NT2/D1 (cell line): ENCODE measurements around the gene RERE.

Experiments
- YY1 ChIP-seq: IDR thresholded peaks from 2 replicates; pipeline ENCODE4 v1.6.1; 2011; ENCODE audit not compliant: insufficient read length, insufficient read depth
- ZNF274 ChIP-seq: IDR thresholded peaks from 2 replicates; pipeline ENCODE4 v1.6.1; 2011; ENCODE audit warnings: mild to moderate bottlenecking, low read depth, low read length

GRCh38 chr1:8427493-8427892 lies 389.9 kb downstream of the RERE start:
- TF ChIP-seq YY1 (no peak), ZNF274 (no peak)
